GM12801 (cell line): ENCODE results near the gene CFAP46.

Experiments used
- TF ChIP-seq, protein P1 (sequence below): IDR thresholded peaks from one replicate; pipeline ENCODE4 v1.5.1; 2011; ENCODE audit warnings: control low read depth; ENCODE audit not compliant: insufficient read length; ENCODE audit errors: extremely low read depth

CFAP46 gene

DNA sequence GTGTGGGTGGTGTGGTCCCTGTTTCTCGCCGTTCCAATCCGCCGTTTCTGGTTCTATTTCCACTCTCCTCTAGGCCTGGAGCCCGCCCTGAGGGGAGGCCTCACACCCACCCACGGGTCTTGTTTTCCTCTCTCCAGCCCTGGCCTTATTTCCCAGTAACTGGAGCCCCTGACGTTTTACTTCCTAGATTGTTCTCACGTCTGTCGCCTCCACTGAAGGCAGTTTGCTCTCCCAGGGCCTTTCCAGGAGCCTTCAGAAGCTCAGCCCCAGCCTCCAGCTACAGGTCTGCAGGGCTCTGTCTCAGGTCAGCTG, 30.6 kb downstream of the CFAP46 start:
- TF ChIP-seq, protein P1, sequence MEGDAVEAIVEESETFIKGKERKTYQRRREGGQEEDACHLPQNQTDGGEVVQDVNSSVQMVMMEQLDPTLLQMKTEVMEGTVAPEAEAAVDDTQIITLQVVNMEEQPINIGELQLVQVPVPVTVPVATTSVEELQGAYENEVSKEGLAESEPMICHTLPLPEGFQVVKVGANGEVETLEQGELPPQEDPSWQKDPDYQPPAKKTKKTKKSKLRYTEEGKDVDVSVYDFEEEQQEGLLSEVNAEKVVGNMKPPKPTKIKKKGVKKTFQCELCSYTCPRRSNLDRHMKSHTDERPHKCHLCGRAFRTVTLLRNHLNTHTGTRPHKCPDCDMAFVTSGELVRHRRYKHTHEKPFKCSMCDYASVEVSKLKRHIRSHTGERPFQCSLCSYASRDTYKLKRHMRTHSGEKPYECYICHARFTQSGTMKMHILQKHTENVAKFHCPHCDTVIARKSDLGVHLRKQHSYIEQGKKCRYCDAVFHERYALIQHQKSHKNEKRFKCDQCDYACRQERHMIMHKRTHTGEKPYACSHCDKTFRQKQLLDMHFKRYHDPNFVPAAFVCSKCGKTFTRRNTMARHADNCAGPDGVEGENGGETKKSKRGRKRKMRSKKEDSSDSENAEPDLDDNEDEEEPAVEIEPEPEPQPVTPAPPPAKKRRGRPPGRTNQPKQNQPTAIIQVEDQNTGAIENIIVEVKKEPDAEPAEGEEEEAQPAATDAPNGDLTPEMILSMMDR: no peak

DNA sequence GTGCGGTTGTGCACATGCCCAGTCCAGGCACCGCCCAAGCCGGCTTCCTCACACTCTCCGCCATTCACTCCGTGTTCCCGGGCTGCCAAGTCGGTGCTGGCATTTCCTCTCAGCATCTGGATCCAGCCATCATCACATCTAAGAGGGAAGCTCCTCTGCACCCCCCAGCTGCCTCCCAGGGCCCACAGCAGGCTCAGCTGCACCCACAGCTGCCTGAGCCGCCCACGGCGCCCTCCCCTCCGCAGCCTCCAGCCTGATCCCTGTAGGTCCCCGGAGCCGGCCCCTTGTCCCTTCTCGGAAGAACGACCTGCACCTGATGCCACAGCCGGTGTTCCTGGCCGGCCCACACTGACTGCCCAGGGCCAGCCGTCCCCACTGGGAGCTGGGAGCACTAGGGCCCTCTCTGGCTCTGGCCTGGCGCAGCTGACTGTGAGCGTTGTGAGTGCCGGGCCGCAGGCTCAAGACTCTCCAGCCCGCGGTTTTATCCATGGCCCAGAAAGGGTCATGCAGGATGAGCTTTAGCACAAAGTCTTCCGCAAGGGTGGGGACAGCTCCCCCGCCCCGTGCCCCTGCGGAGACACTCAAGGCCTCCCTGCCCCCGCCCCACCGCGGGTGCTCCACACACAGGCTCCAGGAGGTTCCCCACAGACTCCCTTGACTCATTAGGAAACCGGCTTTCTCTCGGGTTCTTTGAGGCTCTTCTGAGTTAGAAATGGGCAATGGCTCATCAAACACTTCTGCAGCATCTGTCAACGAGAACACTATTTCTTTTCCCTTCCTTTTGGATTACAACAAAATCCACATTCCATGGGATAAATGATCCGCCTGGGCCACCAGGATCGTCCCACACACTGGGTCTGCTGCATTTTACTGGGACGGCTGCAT, 31.2 kb downstream of the CFAP46 start:
- TF ChIP-seq, protein P1: no peak

DNA sequence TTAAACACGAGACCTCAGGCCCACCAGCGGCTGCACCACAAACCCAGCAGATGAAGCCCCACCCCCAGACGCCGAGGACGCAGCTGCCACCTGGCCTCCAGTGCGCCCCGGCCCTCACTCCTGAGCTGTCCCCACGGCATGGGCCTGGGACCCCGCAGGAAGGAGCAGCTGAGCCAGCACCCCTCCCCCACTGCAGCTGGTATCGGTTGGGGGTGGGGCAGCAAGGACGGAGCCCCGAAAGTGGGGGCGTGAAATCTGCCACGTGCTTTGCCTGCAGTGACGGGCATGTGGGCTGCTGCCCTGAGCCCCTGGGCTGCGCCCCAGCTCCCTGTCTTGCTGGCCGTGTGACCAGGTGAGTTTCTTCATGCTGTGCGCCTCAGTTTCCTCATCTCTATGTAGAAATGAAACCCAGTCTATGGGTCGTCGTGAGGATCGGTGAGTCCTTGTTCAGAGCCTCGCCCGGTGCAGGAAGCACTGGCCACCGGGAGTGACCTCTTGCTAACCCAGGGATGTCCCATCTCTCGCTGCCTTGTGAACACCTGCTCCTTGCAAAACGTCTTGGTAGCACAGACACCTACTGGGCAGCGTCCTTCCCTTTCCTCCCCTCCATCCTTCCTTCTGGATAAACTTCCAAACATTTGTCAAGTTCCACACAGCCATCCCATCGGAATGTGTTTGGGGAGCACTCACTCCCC, 32.0 kb downstream of the CFAP46 start:
- TF ChIP-seq, protein P1: no peak

DNA sequence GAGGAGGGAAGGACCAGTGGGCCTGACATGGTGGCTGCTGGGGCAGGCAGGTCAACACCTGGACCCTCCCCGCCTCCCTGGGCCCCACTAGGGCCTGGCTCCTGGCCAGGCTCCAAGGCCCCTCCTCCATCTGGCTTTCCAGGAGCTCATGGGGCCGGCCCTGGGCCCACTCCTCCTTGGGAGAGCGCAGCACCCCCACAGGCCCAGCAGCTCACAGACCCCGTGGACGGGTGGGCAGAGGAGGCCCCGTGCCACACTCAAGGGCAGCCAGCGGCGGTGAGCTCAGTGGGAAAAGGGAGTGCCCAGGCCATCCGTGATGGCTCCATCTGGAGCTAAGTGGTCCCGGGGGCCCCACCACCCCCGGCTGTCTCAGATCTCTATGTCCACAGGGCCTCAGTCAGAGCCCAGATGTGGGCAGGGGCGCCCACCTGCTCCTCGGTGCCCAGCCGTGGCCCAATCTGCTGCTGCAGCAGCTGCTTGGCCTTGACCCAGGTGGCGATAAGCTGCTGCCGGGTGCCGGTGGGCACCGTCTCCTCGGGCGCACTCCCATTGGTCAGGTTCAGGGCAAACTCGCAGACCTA, 32.8 kb downstream of the CFAP46 start:
- TF ChIP-seq, protein P1: no peak

DNA sequence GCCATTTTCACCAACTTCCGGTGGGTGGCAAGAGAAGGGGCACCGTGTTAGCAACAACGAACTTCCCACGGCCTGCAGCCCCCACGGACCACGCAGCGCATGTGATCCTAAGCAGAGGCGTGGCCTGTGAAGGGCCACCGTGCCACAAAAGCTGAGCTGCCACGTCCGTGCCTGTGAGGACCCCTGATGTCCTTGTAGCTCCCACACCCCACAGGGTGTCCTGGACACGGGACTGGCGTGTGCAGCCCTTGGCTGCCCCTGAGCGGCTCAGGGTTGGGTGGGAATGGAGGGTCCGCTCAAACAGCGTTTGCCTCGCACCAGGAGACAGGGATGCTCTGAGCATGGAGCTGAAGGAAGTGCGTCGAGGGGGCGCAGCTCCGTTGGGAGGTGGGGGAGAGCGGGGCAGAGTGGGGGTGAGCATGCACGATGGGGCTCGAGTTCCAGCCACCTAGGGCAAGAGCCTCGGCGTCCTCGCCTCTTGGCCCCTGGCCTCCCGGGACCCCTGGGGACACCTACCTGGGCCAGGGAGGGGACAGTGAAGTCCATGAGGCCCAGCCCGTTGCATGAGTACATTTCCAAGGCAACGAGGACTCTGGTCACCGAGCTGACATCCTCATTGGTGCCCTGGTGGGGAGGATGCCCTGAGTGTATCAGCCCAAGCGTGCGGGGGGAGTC, 33.6 kb downstream of the CFAP46 start:
- TF ChIP-seq, protein P1: no peak

DNA sequence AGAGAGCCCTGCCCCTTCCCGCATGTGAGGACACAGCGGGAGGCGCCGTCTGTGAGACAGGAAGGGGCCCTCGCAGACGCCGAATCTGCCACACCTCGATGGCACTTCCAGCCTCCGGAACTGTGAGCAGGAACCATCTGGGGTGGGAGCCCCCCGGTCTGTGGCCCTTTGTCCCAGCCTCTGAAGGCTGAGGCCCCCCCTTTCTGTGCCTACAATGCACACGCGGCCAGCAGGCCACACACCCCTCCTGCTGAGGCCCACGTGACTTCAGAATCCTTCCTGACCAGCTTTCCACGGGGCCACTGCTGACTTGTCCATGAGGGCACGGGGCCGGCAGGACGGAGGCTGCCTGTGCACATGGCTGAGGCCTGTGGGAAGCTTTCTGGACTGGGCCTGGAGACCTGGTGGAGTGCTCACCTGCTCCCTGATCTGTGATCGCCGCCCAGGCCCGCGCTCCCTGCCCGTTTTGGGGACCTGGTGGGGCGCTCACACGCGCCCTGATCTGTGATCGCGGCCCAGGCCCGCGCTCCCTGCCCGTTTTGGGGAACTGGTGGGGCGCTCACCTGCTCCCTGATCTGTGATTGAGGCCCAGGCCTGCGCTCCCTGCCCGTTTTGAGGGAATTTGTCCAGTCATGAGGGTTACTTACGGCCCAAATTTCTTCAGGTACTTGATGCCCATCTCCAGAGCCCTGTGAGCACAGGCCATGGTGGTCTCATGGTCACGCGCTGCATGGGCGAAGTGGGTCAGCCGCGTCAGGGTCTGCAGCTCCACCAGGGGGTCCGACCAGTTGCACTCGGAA, 34.3 kb downstream of the CFAP46 start:
- TF ChIP-seq, protein P1: no peak

DNA sequence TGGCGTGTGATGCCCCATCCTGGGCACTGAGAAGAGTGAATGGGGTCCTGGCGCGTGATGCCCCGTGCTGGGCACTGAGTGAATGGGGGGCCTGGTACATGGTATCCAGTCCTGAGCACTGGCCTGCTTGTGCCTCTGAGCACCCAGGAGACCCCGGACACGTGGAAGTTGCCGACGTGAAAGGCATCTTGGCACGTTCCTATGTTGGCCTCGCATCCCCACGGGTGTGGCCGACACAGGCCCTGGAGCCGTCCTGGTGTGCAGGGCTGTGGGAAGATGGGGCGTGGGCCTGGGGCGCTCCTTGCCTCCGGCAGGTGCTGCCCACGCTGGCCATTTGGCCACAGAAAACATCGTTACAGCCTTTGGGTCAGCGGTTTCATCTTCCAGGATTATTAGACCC, 35.5 kb downstream of the CFAP46 start:
- TF ChIP-seq, protein P1: no peak
